Measurements from ENCODE around the gene UTP15. TPM values are rescaled to one million over a fixed set of nuclear protein-coding genes. Genes with fewer than 3 reads are reported as not detected.

The UTP15 gene
- polyA plus RNA-seq, 1 of the 3 experiments (the other 2 are of a cell fraction), result 10.2 TPM

GRCh38 chr5:73606206-73606753 lies 40.7 kb downstream of the UTP15 start:
- Histone ChIP-seq H3K36me3 (replicated peaks in 1 of 2; ENCODE audit: control insufficient read depth in 1 of 2, insufficient read depth in 2 of 2, low read length in 1 of 2) (no peaks in the 10 kb centered on the region), H3K27me3 (ENCODE audit: insufficient read depth) (no peaks in the 10 kb centered on the region), H4K20me1 (ENCODE audit: insufficient read depth) (no peaks in the 10 kb centered on the region), H3K79me2 (ENCODE audit: insufficient read depth) (no peaks in the 10 kb centered on the region), H3K9me2 (no peaks in the 10 kb centered on the region), H2AFZ (ENCODE audit: low read depth) (no peak overlapping the region), H3K9ac (no peak overlapping the region), H3K4me1 (ENCODE audit: control insufficient read depth in 1 of 2, insufficient read depth in 2 of 2, low read depth in 1 of 2, low read length in 1 of 2) (no peaks in the 10 kb centered on the region; a peak in 1 of 4 replicates), H3F3A (replicated peaks; ENCODE audit: insufficient read depth) (peaks cover 4% of the 10 kb centered on the region), H3K4me3 (ENCODE audit: low read depth in 2 of 2, low read length in 1 of 2) (no peak overlapping the region), H3K27ac (ENCODE audit: low read depth in 2 of 2, low read length in 1 of 2) (no peak overlapping the region), H3K4me2 (no peak overlapping the region), H3K9me3 (no peaks in the 10 kb centered on the region)
- ChIA-PET CTCF (interaction anchor here (0.9 to 1.0 kb wide), 2 partner anchors 15 to 185 kb away, joined by 3 read pairs; no protein-coding TSS in a partner anchor), POLR2A (no interaction called here)
- 58% methylated on average over 3 of the region's 3 CpGs for WGBS (ENCODE audit: low lambda C conversion rate)
- TF ChIP-seq ZBTB33 (IDR thresholded peaks at IDR 0.05; ENCODE audit: borderline replicate concordance, low read depth) (no peak), EZH2phosphoT487 (IDR thresholded peaks at IDR 0.05; ENCODE audit: borderline replicate concordance, low read depth) (no peak), SIN3A (IDR thresholded peaks at IDR 0.05; ENCODE audit: borderline replicate concordance, low read depth, low read length) (no peak), EP300 (IDR thresholded peaks at IDR 0.05; ENCODE audit: borderline replicate concordance in 1 of 2, low read depth in 1 of 2, low read length in 1 of 2) (no peak), SMC3 (IDR thresholded peaks at IDR 0.05; ENCODE audit: low read depth, low read length) (no peak), MEF2A (IDR thresholded peaks at IDR 0.05; ENCODE audit: borderline replicate concordance, low read depth) (no peak), GATA2 (CRISPR knock-in tag; IDR thresholded peaks at IDR 0.05) (no peak), FOXM1 (IDR thresholded peaks at IDR 0.05; ENCODE audit: low read depth) (no peak), PBX3 (IDR thresholded peaks at IDR 0.05) (no peak), TEAD4 (IDR thresholded peaks at IDR 0.05; ENCODE audit: borderline replicate concordance, insufficient read depth) (no peak), USF1 (IDR thresholded peaks at IDR 0.05; ENCODE audit: borderline replicate concordance, low read depth) (no peak), JUND (IDR thresholded peaks at IDR 0.05) (no peak)
- no peak for DNase-seq

GRCh38 chr5:73607228-73607627 lies 41.7 kb downstream of the UTP15 start:
- Histone ChIP-seq H3K4me2 (no peak overlapping the region), H3K4me1 (ENCODE audit: control insufficient read depth in 1 of 2, insufficient read depth in 2 of 2, low read depth in 1 of 2, low read length in 1 of 2) (no peaks in the 10 kb centered on the region; a peak in 1 of 4 replicates), H3K27me3 (ENCODE audit: insufficient read depth) (no peaks in the 10 kb centered on the region), H3K27ac (ENCODE audit: low read depth in 2 of 2, low read length in 1 of 2) (no peak overlapping the region), H3K79me2 (ENCODE audit: insufficient read depth) (no peaks in the 10 kb centered on the region), H3F3A (replicated peaks; ENCODE audit: insufficient read depth) (peaks cover 4% of the 10 kb centered on the region), H3K4me3 (ENCODE audit: low read depth in 2 of 2, low read length in 1 of 2) (no peak overlapping the region), H3K36me3 (replicated peaks in 1 of 2; ENCODE audit: control insufficient read depth in 1 of 2, insufficient read depth in 2 of 2, low read length in 1 of 2) (no peaks in the 10 kb centered on the region), H4K20me1 (ENCODE audit: insufficient read depth) (no peaks in the 10 kb centered on the region), H3K9me3 (no peaks in the 10 kb centered on the region), H3K9ac (no peak overlapping the region), H2AFZ (ENCODE audit: low read depth) (no peak overlapping the region), H3K9me2 (no peaks in the 10 kb centered on the region)
- no peak for DNase-seq
- POLR2A ChIA-PET, result no interaction called here
- TF ChIP-seq TEAD4 (IDR thresholded peaks at IDR 0.05; ENCODE audit: borderline replicate concordance, insufficient read depth) (no peak), EP300 (IDR thresholded peaks at IDR 0.05; ENCODE audit: borderline replicate concordance in 1 of 2, low read depth in 1 of 2, low read length in 1 of 2) (no peak), MXI1 (IDR thresholded peaks at IDR 0.05; ENCODE audit: low read depth, low read length) (no peak), SIN3A (IDR thresholded peaks at IDR 0.05; ENCODE audit: borderline replicate concordance, low read depth, low read length) (no peak), MAX (IDR thresholded peaks at IDR 0.05; ENCODE audit: low read depth) (no peak), RAD21 (IDR thresholded peaks at IDR 0.05; ENCODE audit: low read length) (no peak), YY1 (IDR thresholded peaks at IDR 0.05; ENCODE audit: low read depth) (no peak), POLR2AphosphoS5 (IDR thresholded peaks at IDR 0.05; ENCODE audit: low read depth, low read length) (no peak)
- CTCF ChIA-PET, result no interaction called here
